Activated T-cell treated with anti-CD3 and anti-CD28 coated beads for 24 hours (primary cell): ENCODE data around the gene UPF1.

ENCODE experiments used
- DNase-seq: peaks from one replicate; pipeline ENCODE4 v3.0.0-alpha.2; 2020; ENCODE audit warnings: low read depth

Gene UPF1

DNA sequence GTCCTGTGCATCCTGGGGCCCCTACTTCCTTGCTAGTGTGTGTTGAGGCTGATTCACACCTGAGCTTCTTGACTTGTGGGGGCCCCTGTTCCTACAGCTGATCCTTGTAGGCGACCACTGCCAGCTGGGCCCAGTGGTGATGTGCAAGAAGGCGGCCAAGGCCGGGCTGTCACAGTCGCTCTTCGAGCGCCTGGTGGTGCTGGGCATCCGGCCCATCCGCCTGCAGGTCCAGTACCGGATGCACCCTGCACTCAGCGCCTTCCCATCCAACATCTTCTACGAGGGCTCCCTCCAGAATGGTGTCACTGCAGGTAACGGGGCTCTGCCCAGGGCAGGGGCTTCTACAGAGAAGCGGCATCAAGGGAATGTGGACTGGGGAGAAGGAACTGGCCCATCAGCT is 25.5 kb downstream of the UPF1 start:
- no peak for DNase-seq

DNA sequence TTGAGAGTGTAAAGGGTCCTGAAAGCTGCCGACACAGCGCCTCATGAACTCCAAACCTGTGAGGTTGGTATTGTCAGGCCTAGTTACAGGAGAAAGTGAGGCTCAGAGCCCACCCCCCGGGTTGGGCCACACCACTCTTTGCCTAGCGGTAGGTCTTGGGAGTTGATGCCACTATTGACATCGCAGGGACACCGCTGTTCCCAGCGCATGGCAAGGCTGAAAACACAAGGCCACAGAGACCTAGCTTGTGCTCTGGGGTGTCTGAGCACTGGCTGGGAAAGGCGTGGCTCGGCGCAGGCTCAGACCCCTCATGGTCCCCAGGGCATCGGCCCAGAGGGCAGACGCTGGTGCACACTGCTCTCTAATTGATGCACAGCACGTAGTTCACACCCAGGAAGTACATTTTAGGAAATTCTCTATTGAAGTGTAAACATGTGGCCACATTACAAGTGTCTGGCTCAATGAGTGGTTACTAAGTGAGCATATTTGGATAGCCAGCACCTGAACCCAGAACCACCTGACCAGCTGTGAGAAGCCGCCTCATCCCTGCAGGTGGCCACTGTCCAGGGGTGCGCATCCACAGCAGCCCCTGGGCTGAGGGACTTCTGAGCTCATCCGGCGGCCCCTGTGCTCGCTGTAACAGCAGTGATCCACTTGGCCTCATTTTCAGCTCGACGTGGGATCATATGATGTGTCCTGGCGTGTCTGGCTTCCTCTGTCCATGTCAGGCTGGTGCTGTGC is 27.3 kb downstream of the UPF1 start:
- DNase-seq: no peak

DNA sequence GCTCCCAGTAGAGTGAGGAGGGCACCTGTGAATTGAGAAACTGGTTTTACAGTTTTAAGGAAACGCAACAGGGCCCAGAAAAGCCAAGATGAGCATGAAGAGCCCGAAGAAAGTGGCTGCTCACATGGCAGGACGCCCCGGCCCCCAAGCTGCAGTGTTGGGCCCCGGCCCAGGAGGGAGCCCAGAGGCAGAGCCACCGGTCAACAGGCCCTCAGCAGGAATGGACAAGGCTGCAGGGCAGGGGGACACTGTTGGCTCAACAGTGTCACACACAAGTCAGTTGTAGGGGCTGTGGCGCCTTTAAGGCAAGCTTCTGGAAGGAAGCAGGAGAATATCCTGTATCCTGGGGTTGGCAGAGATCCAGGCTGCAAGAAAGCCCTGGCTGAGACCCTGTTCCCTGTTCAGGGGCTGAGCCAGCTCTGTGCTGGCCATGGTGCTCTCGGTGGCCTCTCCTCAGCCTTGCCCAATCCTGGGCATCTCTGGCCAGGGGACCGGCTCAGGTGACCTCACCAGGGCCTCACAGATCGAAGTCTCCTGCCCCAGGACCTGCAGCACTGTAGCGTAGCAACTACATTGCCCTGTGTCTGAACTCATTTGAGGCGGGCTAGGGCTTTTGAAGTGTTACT is 28.0 kb downstream of the UPF1 start:
- DNase-seq: no peak

DNA sequence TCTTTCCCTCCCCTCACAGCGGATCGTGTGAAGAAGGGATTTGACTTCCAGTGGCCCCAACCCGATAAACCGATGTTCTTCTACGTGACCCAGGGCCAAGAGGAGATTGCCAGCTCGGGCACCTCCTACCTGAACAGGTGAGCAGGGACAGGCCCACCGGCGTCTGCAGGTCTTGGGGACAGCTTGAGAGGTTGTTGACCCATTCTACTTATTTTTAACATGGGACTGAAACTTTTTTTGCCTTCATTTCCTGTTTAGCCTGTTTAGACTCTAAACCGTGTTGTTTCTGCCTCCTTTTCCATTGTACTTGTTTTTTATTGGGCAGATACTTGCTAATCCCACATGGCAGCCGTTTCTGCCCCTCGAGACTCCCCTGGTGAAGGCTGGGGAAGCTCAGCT is 28.5 kb downstream of the UPF1 start:
- DNase-seq: no peak

DNA sequence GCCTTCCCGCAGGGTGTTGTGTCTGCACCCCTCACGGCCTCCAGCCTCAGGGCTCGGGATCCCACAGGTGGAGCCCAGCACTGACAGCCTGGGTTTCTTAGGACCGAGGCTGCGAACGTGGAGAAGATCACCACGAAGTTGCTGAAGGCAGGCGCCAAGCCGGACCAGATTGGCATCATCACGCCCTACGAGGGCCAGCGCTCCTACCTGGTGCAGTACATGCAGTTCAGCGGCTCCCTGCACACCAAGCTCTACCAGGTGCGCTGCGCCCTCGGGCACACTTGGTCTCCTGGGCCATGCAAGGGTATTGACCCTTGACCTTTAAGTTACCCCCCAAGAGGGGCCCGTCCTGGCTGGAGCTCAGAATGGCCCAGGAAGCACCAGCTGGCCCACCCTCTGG is 29.0 kb downstream of the UPF1 start:
- DNase-seq: no peak

DNA sequence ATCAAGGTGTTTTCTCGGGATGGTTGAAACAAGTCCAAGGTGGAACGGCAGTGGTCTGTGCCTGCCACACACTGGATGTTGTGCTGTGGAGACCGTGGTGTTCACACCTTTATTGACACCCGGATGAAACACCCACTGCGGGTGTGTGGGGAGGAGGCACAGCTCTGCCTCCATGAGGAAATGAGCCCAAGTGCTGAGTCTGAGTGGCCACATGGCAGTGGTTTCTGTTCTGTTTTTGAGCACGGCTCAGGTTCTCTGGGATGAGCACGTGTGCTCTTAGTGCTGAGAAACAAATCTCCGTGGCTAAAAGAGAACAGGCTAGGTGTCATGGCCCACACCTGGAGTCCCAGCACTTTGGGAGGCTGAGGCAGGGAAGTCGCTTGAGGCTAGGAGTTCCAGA is 29.5 kb downstream of the UPF1 start:
- no peak for DNase-seq

DNA sequence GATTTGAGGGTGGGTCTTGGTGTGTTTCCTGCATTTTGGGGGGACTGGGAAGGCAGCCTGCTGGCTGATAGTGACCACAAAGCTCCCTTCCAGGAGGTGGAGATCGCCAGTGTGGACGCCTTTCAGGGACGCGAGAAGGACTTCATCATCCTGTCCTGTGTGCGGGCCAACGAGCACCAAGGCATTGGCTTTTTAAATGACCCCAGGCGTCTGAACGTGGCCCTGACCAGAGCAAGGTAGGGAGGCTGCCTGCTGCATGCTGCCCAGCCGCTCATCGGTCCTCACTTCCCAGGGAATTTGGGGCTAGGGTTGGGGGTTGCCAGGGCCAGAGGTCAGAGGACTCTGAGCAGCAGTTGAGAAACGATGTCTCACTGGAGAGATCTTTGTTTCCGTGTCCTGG is 30.2 kb downstream of the UPF1 start:
- no peak for DNase-seq

DNA sequence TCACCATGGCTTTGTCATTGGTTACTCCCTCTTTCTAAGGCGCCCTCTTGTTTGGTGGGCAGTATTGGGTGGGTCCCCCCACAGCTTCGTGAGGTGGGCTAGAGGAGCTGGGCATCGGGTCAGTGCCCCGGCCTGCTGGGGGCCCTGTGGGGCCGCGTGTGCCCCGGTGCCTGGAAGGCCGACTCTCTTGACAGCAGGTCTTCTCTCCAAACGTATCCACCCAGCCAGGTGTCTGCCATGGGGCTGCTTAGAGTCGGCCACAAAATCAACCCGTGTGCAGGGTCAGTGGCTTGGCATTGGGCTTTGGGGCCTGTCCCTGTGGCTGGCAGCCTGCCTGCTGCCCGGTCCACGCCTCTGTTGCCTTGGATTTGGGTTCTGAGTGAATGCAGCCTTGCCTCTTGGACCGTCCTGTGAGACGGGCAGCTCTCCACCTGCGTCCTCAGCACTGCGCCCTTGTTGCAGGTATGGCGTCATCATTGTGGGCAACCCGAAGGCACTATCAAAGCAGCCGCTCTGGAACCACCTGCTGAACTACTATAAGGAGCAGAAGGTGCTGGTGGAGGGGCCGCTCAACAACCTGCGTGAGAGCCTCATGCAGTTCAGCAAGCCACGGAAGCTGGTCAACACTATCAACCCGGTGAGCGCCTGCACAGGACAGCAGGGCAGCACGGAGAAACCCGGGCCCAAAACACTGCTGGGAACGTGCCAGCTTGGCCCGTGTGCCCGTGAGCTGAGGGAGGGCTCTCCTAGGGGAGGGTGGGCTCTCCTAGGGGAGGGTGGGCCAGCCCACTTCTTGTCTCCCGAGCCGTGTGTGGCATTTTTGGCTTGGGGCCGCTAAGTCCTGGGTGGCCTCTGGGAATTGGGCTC is 31.4 kb downstream of the UPF1 start:
- DNase-seq: no peak

DNA sequence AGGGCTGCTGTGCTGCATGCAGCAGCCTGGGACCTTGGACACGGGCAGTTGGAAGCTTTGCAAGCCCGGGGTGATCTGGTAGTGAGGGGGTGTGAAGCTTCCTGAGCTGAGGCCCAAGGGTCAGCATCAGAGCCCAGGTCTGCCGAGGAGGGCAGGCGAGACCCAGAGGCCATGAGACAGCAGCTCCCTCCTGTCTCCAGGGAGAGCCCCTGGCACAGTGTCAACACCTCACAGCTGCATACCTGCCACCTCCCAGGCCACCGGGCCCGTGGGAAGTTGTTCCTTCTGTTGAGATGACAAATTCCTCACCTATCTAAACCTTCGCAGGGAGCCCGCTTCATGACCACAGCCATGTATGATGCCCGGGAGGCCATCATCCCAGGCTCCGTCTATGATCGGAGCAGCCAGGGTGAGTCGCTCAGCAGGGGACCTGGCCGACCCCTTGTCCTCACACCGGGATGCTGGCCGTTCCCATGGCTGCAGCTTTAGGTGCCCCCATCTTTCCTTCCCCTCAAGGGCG is 32.1 kb downstream of the UPF1 start:
- no peak for DNase-seq

DNA sequence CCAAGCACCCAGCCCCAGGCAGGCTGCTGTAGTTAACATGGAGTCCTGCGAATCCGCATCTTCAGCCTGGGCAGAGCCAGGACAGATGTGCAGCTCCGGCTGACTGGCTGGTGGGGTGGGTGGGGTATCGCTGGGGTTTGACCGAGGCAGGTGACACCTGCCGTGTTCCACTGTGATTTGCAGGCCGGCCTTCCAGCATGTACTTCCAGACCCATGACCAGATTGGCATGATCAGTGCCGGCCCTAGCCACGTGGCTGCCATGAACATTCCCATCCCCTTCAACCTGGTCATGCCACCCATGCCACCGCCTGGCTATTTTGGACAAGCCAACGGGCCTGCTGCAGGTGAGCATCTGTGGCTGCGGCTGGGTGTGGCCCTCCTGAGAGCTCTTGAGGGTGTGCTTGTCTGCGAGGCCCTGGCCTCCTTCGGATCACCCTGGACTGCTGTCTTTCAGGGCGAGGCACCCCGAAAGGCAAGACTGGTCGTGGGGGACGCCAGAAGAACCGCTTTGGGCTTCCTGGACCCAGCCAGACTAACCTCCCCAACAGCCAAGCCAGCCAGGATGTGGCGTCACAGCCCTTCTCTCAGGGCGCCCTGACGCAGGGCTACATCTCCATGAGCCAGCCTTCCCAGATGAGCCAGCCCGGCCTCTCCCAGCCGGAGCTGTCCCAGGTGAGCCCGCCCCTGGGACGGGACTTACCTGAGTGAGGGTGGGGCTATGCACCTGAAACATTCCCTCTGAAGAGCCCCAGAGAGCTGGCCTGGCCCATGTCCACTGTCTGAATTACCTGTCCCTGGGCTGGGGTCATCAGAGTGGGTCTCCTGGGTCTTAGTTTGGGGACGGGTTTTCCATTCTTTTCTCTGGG is 33.6 kb downstream of the UPF1 start:
- DNase-seq: no peak

DNA sequence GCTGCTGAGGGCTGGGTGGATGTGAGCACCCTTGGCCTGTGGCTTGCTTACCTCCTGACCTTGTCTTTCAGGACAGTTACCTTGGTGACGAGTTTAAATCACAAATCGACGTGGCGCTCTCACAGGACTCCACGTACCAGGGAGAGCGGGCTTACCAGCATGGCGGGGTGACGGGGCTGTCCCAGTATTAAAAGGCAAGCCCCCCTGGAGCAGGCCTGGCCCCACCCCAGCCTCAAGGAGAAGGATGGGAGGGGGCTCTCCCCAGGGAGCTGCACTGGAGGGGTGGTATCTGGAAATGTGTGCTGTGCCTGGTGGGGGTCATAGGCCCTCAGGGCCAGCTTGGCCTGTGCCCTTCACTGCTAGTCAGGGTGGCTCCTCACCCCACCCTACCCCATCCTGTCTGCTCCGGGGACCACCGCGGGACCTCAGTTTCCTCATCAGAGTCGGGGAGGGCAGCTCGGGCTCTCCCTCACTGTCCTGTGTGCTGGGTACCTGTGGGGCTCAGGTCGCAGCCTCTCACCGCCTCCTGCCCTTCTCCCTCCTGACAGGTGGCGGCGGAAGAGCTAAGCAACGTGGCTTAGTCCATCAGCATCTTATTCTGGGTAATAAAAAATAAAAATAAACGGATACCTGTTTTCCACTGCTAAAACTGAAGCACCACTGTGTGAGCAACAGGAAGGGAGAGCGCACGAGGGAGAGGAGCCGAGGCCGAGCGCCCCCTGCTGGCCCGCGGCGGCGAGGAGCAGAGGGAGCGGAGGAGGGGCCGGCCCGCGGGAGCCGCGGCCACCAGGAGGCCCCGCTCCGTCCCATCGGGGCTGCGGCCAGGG is 34.4 kb downstream of the UPF1 start:
- peak; percentile 40 for DNase-seq

DNA sequence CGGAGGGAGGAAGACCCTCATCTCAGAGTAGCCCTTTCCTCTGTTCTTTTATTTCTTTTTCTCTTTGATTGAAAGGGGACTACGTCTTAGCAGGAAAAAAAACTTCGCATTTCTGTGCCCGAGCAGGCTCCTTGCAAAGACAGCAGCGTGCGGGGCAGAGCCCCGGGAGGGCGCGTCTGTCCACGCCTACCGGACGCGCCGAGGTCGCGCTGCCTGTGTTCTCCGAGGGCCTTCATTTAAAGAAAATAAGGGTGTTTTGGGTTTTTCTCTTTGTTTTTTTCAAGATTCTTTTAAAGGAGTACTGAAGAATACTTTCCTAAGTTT is 35.0 kb downstream of the UPF1 start:
- DNase-seq: no peak

DNA sequence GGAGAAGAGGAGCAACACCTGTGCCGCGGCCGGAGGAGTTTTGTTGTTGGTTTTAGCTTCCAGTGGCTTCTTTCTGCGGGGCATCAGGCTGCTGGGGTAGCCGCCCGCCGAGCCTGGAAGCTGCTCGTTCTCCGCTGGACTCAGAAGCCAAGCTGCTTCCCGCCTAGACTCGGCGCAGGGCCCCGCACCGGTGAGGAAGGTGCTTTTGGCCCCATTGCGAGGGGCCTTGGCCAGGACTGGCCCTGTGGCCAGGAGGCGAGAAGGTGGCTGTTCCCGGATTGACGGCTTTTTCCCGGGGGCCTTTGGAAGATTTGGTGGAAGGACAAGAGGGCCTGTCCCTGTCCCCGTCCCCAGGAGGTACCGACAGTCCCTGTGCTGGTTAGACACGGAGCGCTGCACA is 35.4 kb downstream of the UPF1 start:
- no peak for DNase-seq

DNA sequence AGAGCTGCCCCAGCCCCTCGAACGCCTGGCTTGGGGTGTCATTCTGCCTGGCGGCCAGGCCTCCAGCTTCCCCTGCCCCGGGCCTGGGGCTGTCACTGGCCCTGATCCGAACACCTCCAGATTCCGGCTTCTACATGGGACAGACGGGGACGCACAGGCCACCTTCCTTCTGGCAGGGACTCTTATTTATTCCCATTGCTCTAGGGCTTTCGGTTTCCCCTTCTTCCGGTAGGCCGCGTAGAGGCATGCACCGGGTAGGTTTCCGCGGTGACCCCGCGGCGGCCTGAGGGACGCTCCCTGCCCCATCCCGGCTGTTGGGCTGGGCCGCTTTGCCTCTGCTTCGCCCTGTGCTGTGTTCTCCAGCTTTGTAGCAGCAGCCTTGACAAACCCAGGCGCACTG is 36.0 kb downstream of the UPF1 start:
- DNase-seq: no peak

DNA sequence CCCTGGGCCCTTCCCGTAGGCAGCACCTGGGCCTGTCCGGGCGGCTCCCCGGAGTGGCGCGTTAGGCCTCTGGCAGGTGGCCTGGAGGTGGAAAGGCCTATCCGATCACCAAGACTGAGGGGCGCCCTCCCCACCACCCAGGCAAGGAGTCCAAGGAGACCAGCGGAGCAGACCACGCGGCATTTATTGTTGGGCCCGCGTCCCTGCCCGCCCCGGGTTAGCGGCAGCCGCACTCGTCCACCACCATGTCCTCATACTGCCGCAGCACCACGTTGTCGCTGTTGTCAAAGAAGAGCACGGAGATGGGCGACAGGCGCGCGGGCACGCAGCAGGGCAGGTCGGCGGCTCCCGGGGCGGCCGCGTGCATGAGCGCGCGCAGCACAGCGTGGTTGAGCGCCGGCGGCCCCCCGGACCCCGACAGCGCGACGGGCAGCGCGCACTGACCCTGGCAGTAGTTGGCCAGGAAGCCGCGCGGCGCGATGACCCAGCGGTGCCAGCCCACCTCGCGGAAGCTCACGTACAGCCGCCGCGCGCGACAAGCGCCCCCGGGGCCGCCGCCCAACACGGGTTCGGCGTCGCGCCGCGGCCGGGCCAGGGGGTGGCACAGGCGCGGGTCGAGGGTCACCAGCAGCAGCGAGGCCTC is 36.7 kb downstream of the UPF1 start:
- no peak for DNase-seq

DNA sequence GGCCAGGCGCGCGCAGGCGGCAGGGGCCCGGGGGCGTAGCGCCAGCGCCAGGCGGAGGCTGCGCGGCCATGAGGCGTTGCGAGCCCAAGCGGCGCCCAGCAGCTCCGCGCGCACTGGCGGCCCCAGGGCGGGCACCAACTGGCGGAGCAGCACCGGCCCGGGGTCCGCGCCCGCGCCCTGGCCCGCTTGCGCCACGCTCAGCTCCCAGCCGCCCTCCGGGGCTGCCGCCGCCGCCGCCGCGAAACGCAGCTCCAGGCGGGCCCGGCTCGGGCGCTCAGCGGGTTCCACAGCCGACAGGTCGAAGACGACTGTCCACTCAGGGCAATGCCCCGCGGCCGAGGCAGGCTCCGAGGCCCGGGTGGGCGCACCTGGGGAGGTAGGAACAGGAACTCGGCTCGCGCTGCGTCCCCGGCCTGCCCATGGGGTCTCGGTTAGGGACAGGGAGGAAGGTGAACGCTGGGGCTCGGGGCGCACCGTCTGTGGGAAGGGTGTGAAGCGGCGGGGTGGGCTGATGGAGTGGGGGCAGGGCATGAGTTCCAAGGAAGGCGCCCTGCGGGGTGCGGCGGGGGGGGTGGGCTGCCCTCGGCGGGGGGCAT is 37.4 kb downstream of the UPF1 start:
- DNase-seq: no peak

DNA sequence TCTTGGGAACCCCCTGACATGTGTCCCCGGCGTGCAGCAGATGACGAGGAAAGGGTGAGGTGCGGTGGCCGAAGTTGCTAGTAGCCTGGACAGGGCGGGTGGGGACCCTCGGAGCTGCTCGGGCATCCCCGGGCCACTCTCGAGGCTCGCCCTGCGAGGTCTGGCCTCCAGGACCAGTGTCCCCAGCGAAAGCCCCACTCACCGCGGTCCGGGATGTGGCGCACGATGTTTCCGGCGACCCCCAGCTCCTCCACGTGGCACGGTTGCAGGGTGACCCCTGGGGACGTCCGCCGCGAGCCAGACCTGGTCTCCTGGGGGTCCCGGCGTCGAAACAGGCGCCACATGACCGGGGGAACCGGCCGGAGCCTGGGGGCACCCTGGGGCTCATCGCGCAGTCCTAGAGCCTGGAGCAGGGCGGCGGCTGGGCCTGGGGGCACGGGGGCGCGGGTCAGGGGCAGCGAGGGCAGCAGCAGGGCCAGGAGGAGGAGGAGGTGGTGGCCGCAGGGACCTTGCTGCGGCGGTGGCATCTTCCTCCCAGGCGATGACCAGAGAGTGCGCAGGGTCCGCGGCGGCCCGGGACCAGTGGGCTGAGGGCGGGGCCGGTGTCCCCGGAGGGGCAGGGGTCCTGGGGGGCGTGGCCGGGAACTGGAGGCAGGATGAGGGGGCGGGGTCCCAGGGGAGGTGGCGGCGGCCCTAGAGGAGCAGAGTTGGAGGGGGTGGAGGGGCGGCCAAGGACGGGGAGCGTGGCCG is 38.2 kb downstream of the UPF1 start:
- no peak for DNase-seq

DNA sequence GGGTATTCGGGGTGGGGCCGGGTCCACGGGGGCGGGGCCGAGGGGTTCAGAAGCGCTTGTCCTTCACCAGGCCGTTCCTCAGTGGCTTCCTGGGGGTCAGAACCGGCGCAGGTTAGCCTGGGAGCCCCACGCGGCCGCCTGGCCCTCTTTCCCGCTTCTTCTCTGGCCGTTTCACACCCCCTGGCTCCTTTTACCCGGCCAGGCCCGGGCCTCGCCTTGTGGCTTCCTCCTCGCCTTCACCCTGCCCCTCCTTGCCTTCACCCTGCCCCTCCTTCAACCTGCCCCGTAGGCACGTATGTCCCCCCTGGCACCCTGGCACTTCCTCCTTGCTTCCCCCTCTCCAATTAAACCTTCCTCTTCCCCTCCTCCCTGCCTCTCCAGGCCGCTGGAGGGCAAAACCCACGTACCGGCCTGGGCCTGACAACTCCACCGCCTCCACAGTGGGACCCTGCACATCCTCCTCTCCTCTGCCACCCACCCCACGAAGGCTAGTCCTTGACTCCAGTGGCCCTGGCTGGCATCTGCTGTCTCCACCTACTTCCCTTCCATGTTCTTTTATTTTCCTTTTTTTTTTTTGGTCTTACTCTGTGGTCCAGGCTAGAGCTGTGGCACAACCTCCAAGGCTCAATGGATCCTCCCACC is 38.9 kb downstream of the UPF1 start:
- no peak for DNase-seq

DNA sequence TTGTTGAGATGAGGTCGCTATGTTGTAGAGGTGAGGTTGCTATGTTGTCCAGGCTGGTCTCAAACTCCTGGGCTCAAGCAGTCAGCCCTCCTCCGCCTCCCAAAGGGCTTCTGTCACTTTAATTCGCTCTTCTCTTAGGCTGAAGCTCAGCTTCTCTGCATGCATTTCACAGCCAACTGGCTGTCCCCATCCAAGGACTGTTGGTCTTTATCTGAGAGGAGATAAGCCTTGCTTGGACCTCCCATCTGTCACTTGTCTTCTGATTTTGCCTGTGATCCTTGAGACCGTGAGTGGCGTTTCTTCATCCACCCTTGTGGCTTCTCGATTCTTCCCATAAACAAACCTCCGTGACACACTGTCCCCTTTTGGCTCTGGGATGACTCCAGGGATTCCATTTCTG is 39.8 kb downstream of the UPF1 start:
- no peak for DNase-seq
